GM23338 (cell line): ENCODE data around the gene PKDCC. TPM values are rescaled to one million over a fixed set of nuclear protein-coding genes. Genes with fewer than 3 reads are reported as not detected.

ENCODE experiments used
- ATAC-seq: fragments of 200-7000 bp; cut with Tn5 transposase; 3 replicates; pipeline ENCODE4 v1.9.1; 2020
- DNase-seq: peaks from one replicate; pipeline ENCODE4 v3.0.0-alpha.2; 2015; ENCODE audit warnings: low spot score
- H2AFZ ChIP-seq: fragments of 200-600 bp; sonication (generic); 2 replicates; pipeline ENCODE4 v1.8.0; 2016; ENCODE audit warnings: antibody characterized with exemption, mild to moderate bottlenecking, moderate library complexity
- H3F3A ChIP-seq: fragments of 200-600 bp; sonication (generic); replicated peaks from 2 replicates; pipeline ENCODE4 v1.8.0; 2017; ENCODE audit warnings: antibody characterized with exemption, mixed run types, low read depth
- H3K27ac ChIP-seq: fragments of 200-600 bp; sonication (generic); 2 replicates; pipeline ENCODE4 v1.6.1; 2016; ENCODE audit warnings: low read depth
- H3K27me3 ChIP-seq: fragments of 200-600 bp; sonication (generic); 2 replicates; pipeline ENCODE4 v1.8.0; 2016; ENCODE audit warnings: mild to moderate bottlenecking, mixed run types, moderate library complexity; ENCODE audit not compliant: insufficient read depth
- H3K36me3 ChIP-seq: fragments of 200-600 bp; sonication (generic); 2 replicates; pipeline ENCODE4 v1.8.0; 2016; ENCODE audit warnings: mild to moderate bottlenecking; ENCODE audit not compliant: insufficient read depth
- H3K4me1 ChIP-seq: fragments of 200-600 bp; sonication (generic); 2 replicates; pipeline ENCODE4 v1.8.0; 2016; ENCODE audit warnings: mild to moderate bottlenecking, moderate library complexity; ENCODE audit not compliant: insufficient read depth
- H3K4me2 ChIP-seq: fragments of 200-600 bp; sonication (generic); 2 replicates; pipeline ENCODE4 v1.7.1; 2017; ENCODE audit warnings: mixed run types
- H3K4me3 ChIP-seq: fragments of 200-600 bp; sonication (generic); 2 replicates; pipeline ENCODE4 v1.6.1; 2016; ENCODE audit warnings: mixed run types
- H3K79me2 ChIP-seq: fragments of 200-600 bp; sonication (generic); replicated peaks from 2 replicates; pipeline ENCODE4 v1.8.0; 2017; ENCODE audit warnings: mild to moderate bottlenecking; ENCODE audit not compliant: insufficient read depth
- H3K9me2 ChIP-seq: fragments of 200-600 bp; sonication (generic); 2 replicates; pipeline ENCODE4 v1.8.0; 2017; ENCODE audit not compliant: insufficient read depth
- H4K20me1 ChIP-seq: fragments of 200-600 bp; sonication (generic); replicated peaks from 2 replicates; pipeline ENCODE4 v1.8.0; 2017; ENCODE audit warnings: mild to moderate bottlenecking; ENCODE audit not compliant: insufficient read depth
- H3K27ac Mint-ChIP-seq: 2 replicates; pipeline ENCODE4 v1.8.0; 2020; ENCODE audit warnings: inconsistent platforms, mild to moderate bottlenecking, moderate library complexity, mixed read lengths
- H3K27me3 Mint-ChIP-seq: 3 replicates; pipeline ENCODE4 v1.8.0; 2022; ENCODE audit warnings: low read depth, mild to moderate bottlenecking, moderate library complexity, mixed read lengths, inconsistent platforms; ENCODE audit not compliant: insufficient read depth, poor library complexity
- H3K36me3 Mint-ChIP-seq: 3 replicates; pipeline ENCODE4 v1.8.0; 2021; ENCODE audit warnings: low read depth, mild to moderate bottlenecking, inconsistent platforms, moderate library complexity, mixed read lengths
- H3K4me1 Mint-ChIP-seq: 3 replicates; pipeline ENCODE4 v1.8.0; 2020; ENCODE audit warnings: mild to moderate bottlenecking, inconsistent platforms, mixed read lengths
- H3K4me3 Mint-ChIP-seq: 3 replicates; pipeline ENCODE4 v1.8.0; 2021; ENCODE audit warnings: moderate library complexity, mild to moderate bottlenecking, inconsistent platforms, mixed read lengths
- H3K9me3 Mint-ChIP-seq: 3 replicates; pipeline ENCODE4 v1.8.0; 2020; ENCODE audit warnings: moderate library complexity, mild to moderate bottlenecking, inconsistent platforms, mixed read lengths
- CREB1 ChIP-seq: fragments of 250-450 bp; sonication (Bioruptor Pico); IDR thresholded peaks from 2 replicates; pipeline ENCODE4 v1.5.0; 2020; ENCODE audit warnings: low read depth, mild to moderate bottlenecking, moderate library complexity
- CTCF ChIP-seq, 2 experiments: fragments of 200-600 bp in 1 of 2; sonication (generic) in 1 of 2; conservative IDR thresholded peaks; 2 replicates each; pipeline versions ENCODE4 v1.5.1 to v1.6.1; 2016 to 2017; ENCODE audit warnings: antibody characterized with exemption in 2 of 2, low read depth in 2 of 2, mild to moderate bottlenecking in 2 of 2, moderate library complexity in 1 of 2
- EZH2 ChIP-seq: fragments of 200-600 bp; sonication (generic); IDR thresholded peaks from one replicate; pipeline ENCODE4 v1.8.0; 2017; ENCODE audit warnings: antibody characterized with exemption, mild to moderate bottlenecking, low read depth; ENCODE audit not compliant: unreplicated experiment
- EZH2phosphoT487 ChIP-seq: fragments of 200-600 bp; sonication (generic); IDR thresholded peaks from one replicate; pipeline ENCODE4 v1.8.1; 2018; ENCODE audit warnings: antibody characterized with exemption; ENCODE audit not compliant: unreplicated experiment
- JUNB ChIP-seq: IDR thresholded peaks from one replicate; pipeline ENCODE4 v1.6.1; 2016; ENCODE audit warnings: antibody characterized with exemption; ENCODE audit not compliant: unreplicated experiment
- NANOG ChIP-seq: IDR thresholded peaks from 2 replicates; pipeline ENCODE4 v1.6.1; 2016; ENCODE audit warnings: antibody characterized with exemption, borderline replicate concordance
- POLR2AphosphoS5 ChIP-seq: IDR thresholded peaks from 2 replicates; pipeline ENCODE4 v1.6.1; 2016; ENCODE audit warnings: antibody characterized with exemption, low read depth
- STAT1 ChIP-seq: IDR thresholded peaks from one replicate; pipeline ENCODE4 v1.6.1; 2016; ENCODE audit warnings: antibody characterized with exemption; ENCODE audit not compliant: unreplicated experiment
- ZNF114 ChIP-seq: fragments of 250-450 bp; sonication (Bioruptor Pico); IDR thresholded peaks from 2 replicates; pipeline ENCODE4 v1.5.0; 2020; ENCODE audit warnings: mild to moderate bottlenecking, moderate library complexity
- ZNF331 ChIP-seq: fragments of 250-450 bp; sonication (Bioruptor Pico); IDR thresholded peaks from 2 replicates; pipeline ENCODE4 v1.5.0; 2020; ENCODE audit warnings: low read depth, mild to moderate bottlenecking, moderate library complexity
- polyA plus RNA-seq: library from polyadenylated mRNA; unstranded; fragments of >200 nt; fragmentation: Nextera tagmentation; extraction: Ambion mirVana; gene quantifications from 2 replicates; pipeline ENCODE4 v1.2.1, GENCODE V29; 2016
- total RNA-seq: library from RNA; depleted of rRNA; stranded (reverse); fragments of >200 nt; shearing (Covaris generic); gene quantifications from 2 replicates; pipeline ENCODE4 v1.2.3, GENCODE V29; 2014
- TF ChIP-seq, protein P1 (sequence below): fragments of 250-450 bp; sonication (Bioruptor Pico); IDR thresholded peaks from 2 replicates; pipeline ENCODE4 v1.5.0; 2020; ENCODE audit warnings: mild to moderate bottlenecking, moderate library complexity
- TF ChIP-seq, protein P2 (sequence below): IDR thresholded peaks from 2 replicates; pipeline ENCODE4 v1.6.1; 2016; ENCODE audit warnings: antibody characterized with exemption

PKDCC gene
- total and polyA plus RNA-seq, 2 experiments from 2014 or later = 7.0 to 44.8 TPM

DNA sequence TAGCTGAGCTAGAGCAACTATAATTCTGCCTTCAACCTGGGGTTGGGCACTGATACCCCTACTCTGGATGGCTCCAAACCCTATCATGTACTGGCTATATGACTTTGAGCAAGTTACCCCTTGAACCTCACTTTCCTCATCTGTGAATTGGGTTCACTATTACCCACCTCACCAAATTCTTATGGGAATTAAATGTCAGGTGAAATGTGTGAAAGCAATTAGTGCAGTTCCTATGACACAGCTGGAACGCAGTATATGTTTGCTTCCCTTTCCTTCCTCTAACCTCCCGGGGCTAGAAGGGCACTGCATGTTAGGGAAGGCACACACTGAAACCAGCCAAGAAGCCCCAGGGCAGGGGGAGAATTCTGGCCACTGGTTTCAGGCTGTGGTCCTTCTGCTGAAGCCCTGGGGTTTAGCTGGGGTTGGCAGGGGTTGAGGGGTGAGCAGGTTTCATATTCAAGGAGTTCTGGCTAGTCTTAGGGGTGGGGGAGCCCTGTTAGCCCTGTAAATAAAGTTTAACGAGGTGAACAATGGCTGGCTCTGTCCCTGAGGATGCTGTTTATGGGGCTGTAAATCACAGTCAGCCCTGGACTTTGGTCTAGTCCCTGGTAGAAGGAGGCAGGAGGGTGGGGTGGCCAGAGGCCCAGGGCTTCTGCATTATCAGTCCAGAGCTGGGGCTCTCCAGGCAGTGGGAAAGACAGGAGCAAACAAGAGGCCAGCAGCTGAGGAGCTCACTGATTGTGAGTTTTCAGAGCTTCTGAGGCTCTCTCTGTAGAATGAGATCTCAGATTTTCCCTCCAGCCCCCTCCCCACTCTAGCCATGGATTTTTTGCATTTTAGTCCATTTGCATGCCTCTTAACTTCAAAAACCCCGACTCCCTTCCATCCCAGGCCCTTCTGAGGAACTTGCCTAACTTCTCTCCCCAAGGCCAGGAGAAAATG lies 8.0 kb downstream of the PKDCC start (continued):
- TF ChIP-seq, protein P1, sequence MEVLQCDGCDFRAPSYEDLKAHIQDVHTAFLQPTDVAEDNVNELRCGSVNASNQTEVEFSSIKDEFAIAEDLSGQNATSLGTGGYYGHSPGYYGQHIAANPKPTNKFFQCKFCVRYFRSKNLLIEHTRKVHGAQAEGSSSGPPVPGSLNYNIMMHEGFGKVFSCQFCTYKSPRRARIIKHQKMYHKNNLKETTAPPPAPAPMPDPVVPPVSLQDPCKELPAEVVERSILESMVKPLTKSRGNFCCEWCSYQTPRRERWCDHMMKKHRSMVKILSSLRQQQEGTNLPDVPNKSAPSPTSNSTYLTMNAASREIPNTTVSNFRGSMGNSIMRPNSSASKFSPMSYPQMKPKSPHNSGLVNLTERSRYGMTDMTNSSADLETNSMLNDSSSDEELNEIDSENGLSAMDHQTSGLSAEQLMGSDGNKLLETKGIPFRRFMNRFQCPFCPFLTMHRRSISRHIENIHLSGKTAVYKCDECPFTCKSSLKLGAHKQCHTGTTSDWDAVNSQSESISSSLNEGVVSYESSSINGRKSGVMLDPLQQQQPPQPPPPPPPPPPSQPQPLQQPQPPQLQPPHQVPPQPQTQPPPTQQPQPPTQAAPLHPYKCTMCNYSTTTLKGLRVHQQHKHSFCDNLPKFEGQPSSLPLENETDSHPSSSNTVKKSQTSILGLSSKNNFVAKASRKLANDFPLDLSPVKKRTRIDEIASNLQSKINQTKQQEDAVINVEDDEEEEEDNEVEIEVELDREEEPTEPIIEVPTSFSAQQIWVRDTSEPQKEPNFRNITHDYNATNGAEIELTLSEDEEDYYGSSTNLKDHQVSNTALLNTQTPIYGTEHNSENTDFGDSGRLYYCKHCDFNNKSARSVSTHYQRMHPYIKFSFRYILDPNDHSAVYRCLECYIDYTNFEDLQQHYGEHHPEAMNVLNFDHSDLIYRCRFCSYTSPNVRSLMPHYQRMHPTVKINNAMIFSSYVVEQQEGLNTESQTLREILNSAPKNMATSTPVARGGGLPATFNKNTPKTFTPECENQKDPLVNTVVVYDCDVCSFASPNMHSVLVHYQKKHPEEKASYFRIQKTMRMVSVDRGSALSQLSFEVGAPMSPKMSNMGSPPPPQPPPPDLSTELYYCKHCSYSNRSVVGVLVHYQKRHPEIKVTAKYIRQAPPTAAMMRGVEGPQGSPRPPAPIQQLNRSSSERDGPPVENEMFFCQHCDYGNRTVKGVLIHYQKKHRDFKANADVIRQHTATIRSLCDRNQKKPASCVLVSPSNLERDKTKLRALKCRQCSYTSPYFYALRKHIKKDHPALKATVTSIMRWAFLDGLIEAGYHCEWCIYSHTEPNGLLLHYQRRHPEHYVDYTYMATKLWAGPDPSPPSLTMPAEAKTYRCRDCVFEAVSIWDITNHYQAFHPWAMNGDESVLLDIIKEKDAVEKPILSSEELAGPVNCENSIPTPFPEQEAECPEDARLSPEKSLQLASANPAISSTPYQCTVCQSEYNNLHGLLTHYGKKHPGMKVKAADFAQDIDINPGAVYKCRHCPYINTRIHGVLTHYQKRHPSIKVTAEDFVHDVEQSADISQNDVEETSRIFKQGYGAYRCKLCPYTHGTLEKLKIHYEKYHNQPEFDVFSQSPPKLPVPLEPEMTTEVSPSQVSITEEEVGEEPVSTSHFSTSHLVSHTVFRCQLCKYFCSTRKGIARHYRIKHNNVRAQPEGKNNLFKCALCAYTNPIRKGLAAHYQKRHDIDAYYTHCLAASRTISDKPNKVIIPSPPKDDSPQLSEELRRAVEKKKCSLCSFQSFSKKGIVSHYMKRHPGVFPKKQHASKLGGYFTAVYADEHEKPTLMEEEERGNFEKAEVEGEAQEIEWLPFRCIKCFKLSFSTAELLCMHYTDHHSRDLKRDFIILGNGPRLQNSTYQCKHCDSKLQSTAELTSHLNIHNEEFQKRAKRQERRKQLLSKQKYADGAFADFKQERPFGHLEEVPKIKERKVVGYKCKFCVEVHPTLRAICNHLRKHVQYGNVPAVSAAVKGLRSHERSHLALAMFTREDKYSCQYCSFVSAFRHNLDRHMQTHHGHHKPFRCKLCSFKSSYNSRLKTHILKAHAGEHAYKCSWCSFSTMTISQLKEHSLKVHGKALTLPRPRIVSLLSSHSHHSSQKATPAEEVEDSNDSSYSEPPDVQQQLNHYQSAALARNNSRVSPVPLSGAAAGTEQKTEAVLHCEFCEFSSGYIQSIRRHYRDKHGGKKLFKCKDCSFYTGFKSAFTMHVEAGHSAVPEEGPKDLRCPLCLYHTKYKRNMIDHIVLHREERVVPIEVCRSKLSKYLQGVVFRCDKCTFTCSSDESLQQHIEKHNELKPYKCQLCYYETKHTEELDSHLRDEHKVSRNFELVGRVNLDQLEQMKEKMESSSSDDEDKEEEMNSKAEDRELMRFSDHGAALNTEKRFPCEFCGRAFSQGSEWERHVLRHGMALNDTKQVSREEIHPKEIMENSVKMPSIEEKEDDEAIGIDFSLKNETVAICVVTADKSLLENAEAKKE (CRISPR knock-in tag) = no peak
- TF ChIP-seq JUNB = no peak
- TF ChIP-seq ZNF331 (CRISPR knock-in tag) = no peak
- TF ChIP-seq EZH2phosphoT487 = no peak
- TF ChIP-seq CREB1 (CRISPR knock-in tag) = no peak

DNA sequence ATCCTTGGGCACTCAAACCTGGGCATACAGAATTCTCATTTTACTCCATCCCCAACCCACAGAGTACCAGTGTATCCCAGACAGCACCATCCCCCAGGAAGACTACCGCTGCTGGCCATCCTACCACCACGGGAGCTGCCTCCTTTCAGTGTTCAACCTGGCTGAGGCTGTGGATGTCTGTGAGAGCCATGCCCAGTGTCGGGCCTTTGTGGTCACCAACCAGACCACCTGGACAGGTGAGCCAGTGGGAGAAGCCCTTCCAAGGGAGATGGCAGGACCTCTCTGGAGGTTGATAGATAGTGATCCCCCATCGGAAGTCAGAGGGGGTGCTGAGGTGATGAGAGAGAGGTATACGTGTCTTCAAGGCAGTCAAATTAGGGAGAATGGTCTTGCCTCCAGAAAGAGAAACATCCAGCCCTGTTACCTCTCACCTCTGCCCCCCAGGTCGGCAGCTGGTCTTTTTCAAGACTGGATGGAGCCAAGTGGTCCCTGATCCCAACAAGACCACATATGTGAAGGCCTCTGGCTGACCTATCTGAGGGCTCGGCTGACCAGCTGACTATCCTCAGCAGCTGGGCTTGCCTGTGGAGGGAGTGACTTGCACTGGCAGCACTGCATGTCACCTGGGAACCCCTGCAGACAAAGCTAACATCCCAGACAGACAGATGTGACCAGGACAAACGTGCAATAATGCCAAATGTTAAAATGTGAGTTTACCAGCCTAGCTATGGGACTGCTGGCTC lies 9.5 kb downstream of the PKDCC start:
- peaks cover 32% of the 10 kb centered on the region for H3K36me3 Mint-ChIP-seq
- H3F3A ChIP-seq = no peaks in the 10 kb centered on the region
- H2AFZ ChIP-seq = no peak overlapping the region
- peaks cover 28% of the 10 kb centered on the region for H3K4me1 Mint-ChIP-seq
- DNase-seq (no peak), ATAC-seq (no peak)
- H3K4me1 ChIP-seq = peaks cover 15% of the 10 kb centered on the region
- H3K4me2 ChIP-seq = no peak overlapping the region
- no peak overlapping the region for H3K27ac Mint-ChIP-seq
- H3K27ac ChIP-seq = no peak overlapping the region
- peaks cover 2% of the 10 kb centered on the region; the same call in 1 of the 2 replicates for H3K79me2 ChIP-seq
- H3K4me3 Mint-ChIP-seq = no peak overlapping the region
- H3K9me3 Mint-ChIP-seq = no peaks in the 10 kb centered on the region; the same call in 2 of the 3 replicates
- H3K9me2 ChIP-seq = no peaks in the 10 kb centered on the region
- H3K27me3 Mint-ChIP-seq = peaks cover 5% of the 10 kb centered on the region
- no peaks in the 10 kb centered on the region for H3K27me3 ChIP-seq
- H3K4me3 ChIP-seq = no peak overlapping the region
- no peaks in the 10 kb centered on the region for H4K20me1 ChIP-seq
- no peaks in the 10 kb centered on the region; the same call in 1 of the 2 replicates for H3K36me3 ChIP-seq
- no peak for TF ChIP-seq EZH2phosphoT487
- TF ChIP-seq EZH2 = no peak
- TF ChIP-seq, protein P2, sequence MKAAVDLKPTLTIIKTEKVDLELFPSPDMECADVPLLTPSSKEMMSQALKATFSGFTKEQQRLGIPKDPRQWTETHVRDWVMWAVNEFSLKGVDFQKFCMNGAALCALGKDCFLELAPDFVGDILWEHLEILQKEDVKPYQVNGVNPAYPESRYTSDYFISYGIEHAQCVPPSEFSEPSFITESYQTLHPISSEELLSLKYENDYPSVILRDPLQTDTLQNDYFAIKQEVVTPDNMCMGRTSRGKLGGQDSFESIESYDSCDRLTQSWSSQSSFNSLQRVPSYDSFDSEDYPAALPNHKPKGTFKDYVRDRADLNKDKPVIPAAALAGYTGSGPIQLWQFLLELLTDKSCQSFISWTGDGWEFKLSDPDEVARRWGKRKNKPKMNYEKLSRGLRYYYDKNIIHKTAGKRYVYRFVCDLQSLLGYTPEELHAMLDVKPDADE = no peak
- TF ChIP-seq ZNF114 (CRISPR knock-in tag) = no peak
- TF ChIP-seq NANOG = no peak
- TF ChIP-seq POLR2AphosphoS5 = no peak
- TF ChIP-seq CTCF (conservative IDR thresholded peaks at IDR 0.05; ENCODE audit: low read depth in 2 of 2) = no peak
- TF ChIP-seq JUNB = no peak
- TF ChIP-seq STAT1 = no peak
- no peak for TF ChIP-seq ZNF331 (CRISPR knock-in tag)
